Measurements from ENCODE around the gene SUV39H2.

DNA sequence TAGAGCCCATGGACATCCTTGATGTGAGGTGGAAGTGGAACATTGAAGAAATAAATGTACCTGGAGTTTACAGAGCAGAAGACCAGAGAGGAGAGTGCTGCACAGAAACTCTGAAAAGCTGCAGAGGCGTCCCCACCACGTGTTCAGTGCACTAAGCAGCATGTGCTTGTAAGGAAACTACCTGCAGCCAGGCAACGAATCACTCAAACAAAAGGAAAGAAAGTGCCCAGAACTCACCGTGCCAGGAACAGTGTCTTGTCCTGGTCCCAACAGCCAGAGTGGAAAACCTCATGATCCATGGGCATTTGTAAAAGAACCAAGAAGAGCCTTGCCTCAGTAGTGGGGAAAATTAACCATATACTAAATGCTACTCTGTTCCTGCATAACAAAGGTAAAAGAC is 32.3 kb downstream of the SUV39H2 start:
- TF ChIP-seq, protein P1, sequence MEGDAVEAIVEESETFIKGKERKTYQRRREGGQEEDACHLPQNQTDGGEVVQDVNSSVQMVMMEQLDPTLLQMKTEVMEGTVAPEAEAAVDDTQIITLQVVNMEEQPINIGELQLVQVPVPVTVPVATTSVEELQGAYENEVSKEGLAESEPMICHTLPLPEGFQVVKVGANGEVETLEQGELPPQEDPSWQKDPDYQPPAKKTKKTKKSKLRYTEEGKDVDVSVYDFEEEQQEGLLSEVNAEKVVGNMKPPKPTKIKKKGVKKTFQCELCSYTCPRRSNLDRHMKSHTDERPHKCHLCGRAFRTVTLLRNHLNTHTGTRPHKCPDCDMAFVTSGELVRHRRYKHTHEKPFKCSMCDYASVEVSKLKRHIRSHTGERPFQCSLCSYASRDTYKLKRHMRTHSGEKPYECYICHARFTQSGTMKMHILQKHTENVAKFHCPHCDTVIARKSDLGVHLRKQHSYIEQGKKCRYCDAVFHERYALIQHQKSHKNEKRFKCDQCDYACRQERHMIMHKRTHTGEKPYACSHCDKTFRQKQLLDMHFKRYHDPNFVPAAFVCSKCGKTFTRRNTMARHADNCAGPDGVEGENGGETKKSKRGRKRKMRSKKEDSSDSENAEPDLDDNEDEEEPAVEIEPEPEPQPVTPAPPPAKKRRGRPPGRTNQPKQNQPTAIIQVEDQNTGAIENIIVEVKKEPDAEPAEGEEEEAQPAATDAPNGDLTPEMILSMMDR (IDR thresholded peaks at IDR 0.05; ENCODE audit: poor library complexity) = no peak
- TF ChIP-seq EZH2 (IDR thresholded peaks at IDR 0.05; ENCODE audit: borderline replicate concordance) = no peak

All from hepatocyte (in vitro differentiated cells).